ENCODE measurements around the gene ZDHHC7.

GRCh38 chr16:85003076-85003475, 8.3 kb downstream of the ZDHHC7 start:
- TF ChIP-seq CTCF (IDR thresholded peaks at IDR 0.05) (no peak), POLR2A (IDR thresholded peaks at IDR 0.05) (no peak)

Measured in vagina (tissue), 2 donors.